GM19025 (cell line): Measurements from ENCODE around the gene MAFB.

Experiments used
- ATAC-seq: cut with Tn5 transposase; IDR thresholded peaks from one replicate; pipeline ENCODE4 v1.9.1; 2021; ENCODE audit warnings: mild to moderate bottlenecking, low read depth, moderate library complexity; ENCODE audit not compliant: unreplicated experiment

The MAFB gene

GRCh38 chr20:40682104-40682981 lies 6.7 kb downstream of the MAFB start:
- no peak for ATAC-seq

GRCh38 chr20:40681684-40682083 lies 7.4 kb downstream of the MAFB start:
- no peak for ATAC-seq

- ATAC-seq, result no peak
Observed at GRCh38 chr20:40681165-40681564, 7.9 kb downstream of the MAFB start.

- ATAC-seq, result no peak
Observed at GRCh38 chr20:40680161-40680959, 8.7 kb downstream of the MAFB start.

- no peak for ATAC-seq
Observed at GRCh38 chr20:40679184-40679583, 9.9 kb downstream of the MAFB start.

- ATAC-seq, result no peak
Observed at GRCh38 chr20:40678286-40678875, 10.7 kb downstream of the MAFB start.

- ATAC-seq, result no peak
Observed at GRCh38 chr20:40677343-40677924, 11.6 kb downstream of the MAFB start.

GRCh38 chr20:40676491-40677269 lies 12.4 kb downstream of the MAFB start:
- ATAC-seq, result no peak

- ATAC-seq, result no peak
Observed at GRCh38 chr20:40675599-40676221, 13.3 kb downstream of the MAFB start.

GRCh38 chr20:40673442-40673841 lies 15.6 kb downstream of the MAFB start:
- ATAC-seq, result no peak

GRCh38 chr20:40672095-40672494 lies 16.9 kb downstream of the MAFB start:
- ATAC-seq, result no peak

- no peak for ATAC-seq
Observed at GRCh38 chr20:40670253-40670652, 18.8 kb downstream of the MAFB start.

- no peak for ATAC-seq
Observed at GRCh38 chr20:40669692-40670091, 19.3 kb downstream of the MAFB start.

- no peak for ATAC-seq
Observed at GRCh38 chr20:40668449-40669228, 20.4 kb downstream of the MAFB start.

- no peak for ATAC-seq
Observed at GRCh38 chr20:40667503-40667902, 21.5 kb downstream of the MAFB start.

GRCh38 chr20:40666336-40666735 lies 22.7 kb downstream of the MAFB start:
- no peak for ATAC-seq

- ATAC-seq, result no peak
Observed at GRCh38 chr20:40664891-40665290, 24.1 kb downstream of the MAFB start.

- ATAC-seq, result no peak
Observed at GRCh38 chr20:40663991-40664880, 24.8 kb downstream of the MAFB start.
